ENCODE measurements around the gene FOSB.

The FOSB gene

DNA sequence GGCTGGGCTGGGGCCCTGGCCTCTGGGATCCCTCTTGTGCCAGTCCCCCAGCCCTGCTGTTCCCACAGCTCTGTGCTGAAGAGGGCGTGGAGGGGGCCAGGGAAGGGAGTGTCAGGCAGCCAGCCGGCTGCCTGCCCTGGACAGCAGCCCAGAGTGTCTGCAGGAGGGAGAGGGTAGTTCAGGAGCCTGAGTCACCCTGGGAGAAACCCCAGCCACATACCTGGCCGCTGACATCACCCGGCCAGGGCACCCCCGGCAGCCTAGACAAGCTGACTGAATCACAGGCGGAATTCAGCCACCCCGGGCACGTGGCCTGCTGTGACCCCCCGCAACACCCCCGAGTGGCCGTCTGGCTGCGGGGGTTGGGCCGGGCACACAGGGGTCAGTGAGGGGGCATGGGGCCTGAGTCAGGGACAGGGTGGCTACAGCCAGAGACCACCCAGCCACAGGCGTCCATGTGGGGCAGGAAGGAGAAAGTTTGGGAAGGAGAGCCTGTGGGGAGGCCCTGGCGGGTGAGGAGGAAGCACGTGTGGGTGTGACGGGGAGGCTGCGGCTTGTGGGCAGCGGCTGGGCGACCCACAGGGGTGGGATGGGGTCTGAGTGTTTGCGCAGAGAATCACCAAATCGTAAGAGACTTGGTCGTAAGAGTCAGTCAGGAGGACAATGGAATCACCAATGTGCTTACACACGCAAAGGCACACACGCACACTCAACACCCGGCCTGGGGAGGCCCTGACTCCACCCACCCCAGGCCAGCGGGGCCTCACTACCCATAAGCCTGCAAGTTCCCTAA is 11.9 kb upstream of the FOSB start:
- no peak overlapping the region for H3K4me3 ChIP-seq (ENCODE audit: low read length)
- H3K4me1 ChIP-seq (ENCODE audit: insufficient read depth, low read length): peaks cover 3% of the 10 kb centered on the region
- peaks cover 17% of the 10 kb centered on the region for H3K27me3 ChIP-seq (ENCODE audit: insufficient read depth, low read length)
- H3K27ac ChIP-seq (ENCODE audit: low read length): no peak overlapping the region
- peak overlapping the region; percentile 65; the same call in 1 of the 2 replicates for H3K9ac ChIP-seq (ENCODE audit: low read depth, low read length)
- no peaks in the 10 kb centered on the region for H3K36me3 ChIP-seq (ENCODE audit: insufficient read depth, low read depth, low read length)
- no peaks in the 10 kb centered on the region for H3K9me3 ChIP-seq (ENCODE audit: insufficient read depth, low read depth, low read length)

- Histone ChIP-seq H3K4me3 (ENCODE audit: low read length) (no peak overlapping the region), H3K27me3 (ENCODE audit: insufficient read depth, low read length) (peaks cover 11% of the 10 kb centered on the region), H3K27ac (ENCODE audit: low read length) (no peak overlapping the region), H3K9me3 (ENCODE audit: insufficient read depth, low read depth, low read length) (no peaks in the 10 kb centered on the region), H3K4me1 (ENCODE audit: insufficient read depth, low read length) (peaks cover 3% of the 10 kb centered on the region), H3K9ac (ENCODE audit: low read depth, low read length) (no peak overlapping the region; the same call in 1 of the 2 replicates), H3K36me3 (ENCODE audit: insufficient read depth, low read depth, low read length) (no peaks in the 10 kb centered on the region)
These were observed 11.3 kb upstream of the FOSB start for GRCh38 chr19:45456500-45456815.

GRCh38 chr19:45457776-45458175 is 10.0 kb upstream of the FOSB start:
- H3K4me1 ChIP-seq (ENCODE audit: insufficient read depth, low read length): peaks cover 3% of the 10 kb centered on the region
- H3K36me3 ChIP-seq (ENCODE audit: insufficient read depth, low read depth, low read length): no peaks in the 10 kb centered on the region
- no peak overlapping the region for H3K4me3 ChIP-seq (ENCODE audit: low read length)
- H3K27ac ChIP-seq (ENCODE audit: low read length): no peak overlapping the region
- H3K27me3 ChIP-seq (ENCODE audit: insufficient read depth, low read length): no peaks in the 10 kb centered on the region
- no peak overlapping the region for H3K9ac ChIP-seq (ENCODE audit: low read depth, low read length)
- H3K9me3 ChIP-seq (ENCODE audit: insufficient read depth, low read depth, low read length): no peaks in the 10 kb centered on the region

DNA sequence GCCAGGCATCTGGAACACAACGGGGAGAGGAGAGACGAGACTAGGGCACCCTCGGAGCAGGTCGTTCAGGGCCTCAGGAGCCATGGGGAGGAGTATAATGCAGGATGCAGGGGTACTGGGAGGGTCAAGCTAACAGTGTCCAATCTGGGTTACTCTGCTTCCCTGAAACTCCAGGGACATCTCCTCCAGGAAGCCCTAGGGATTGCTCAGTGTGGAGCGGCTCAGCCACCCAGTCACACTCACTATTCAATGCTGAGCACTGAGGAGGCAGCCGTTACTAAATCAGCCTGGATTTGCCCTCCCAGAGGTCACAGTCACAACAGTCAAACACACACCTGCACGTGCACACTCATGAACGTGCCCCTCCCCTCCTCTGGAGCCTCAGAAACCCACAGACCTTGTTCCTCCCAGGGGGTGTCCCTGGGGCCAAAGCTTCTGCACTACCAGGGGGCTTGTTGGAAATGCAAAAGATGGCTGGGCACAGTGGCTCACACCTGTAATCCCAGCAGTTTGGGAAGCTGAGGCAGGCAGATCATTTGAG is 6.9 kb upstream of the FOSB start:
- no peak overlapping the region for H3K27ac ChIP-seq (ENCODE audit: low read length)

DNA sequence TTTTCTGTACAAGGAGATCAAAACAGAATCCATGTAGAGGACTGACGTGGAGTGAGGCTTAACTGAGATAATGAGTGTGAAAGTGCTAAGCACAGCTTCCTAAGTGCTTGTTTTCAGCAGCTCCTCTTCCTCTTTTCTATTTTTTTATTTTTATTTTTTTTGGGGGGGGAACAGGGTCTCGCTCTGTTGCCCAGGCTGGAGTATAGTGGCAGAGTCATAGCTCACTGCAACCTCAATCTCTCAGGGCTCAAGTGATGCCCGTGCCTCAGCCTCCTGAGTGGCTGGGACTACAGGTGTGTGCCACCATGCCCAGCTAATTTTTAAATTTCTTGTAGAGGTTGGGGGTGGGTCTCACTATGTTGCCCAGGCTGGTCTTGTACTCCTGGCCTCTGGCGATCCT is 5.6 kb upstream of the FOSB start:
- Histone ChIP-seq H3K36me3 (ENCODE audit: insufficient read depth, low read depth, low read length) (no peaks in the 10 kb centered on the region), H3K27me3 (ENCODE audit: insufficient read depth, low read length) (peaks cover 10% of the 10 kb centered on the region), H3K4me1 (ENCODE audit: insufficient read depth, low read length) (no peaks in the 10 kb centered on the region), H3K27ac (ENCODE audit: low read length) (no peak overlapping the region), H3K9me3 (ENCODE audit: insufficient read depth, low read depth, low read length) (no peaks in the 10 kb centered on the region), H3K9ac (ENCODE audit: low read depth, low read length) (no peak overlapping the region), H3K4me3 (ENCODE audit: low read length) (no peak overlapping the region)

More for the DNA sequence above, 6.9 kb upstream of the FOSB start:
- no peak overlapping the region for H3K4me3 ChIP-seq (ENCODE audit: low read length)
- peaks cover 5% of the 10 kb centered on the region for H3K27me3 ChIP-seq (ENCODE audit: insufficient read depth, low read length)
- H3K9me3 ChIP-seq (ENCODE audit: insufficient read depth, low read depth, low read length): no peaks in the 10 kb centered on the region
- no peak overlapping the region for H3K9ac ChIP-seq (ENCODE audit: low read depth, low read length)
- H3K36me3 ChIP-seq (ENCODE audit: insufficient read depth, low read depth, low read length): no peaks in the 10 kb centered on the region
- H3K4me1 ChIP-seq (ENCODE audit: insufficient read depth, low read length): peaks cover 3% of the 10 kb centered on the region; the same call in 1 of the 2 replicates

- Histone ChIP-seq H3K9me3 (ENCODE audit: insufficient read depth, low read depth, low read length) (no peaks in the 10 kb centered on the region), H3K27ac (ENCODE audit: low read length) (no peak overlapping the region), H3K4me1 (ENCODE audit: insufficient read depth, low read length) (no peaks in the 10 kb centered on the region), H3K9ac (ENCODE audit: low read depth, low read length) (no peak overlapping the region), H3K27me3 (ENCODE audit: insufficient read depth, low read length) (peaks cover 14% of the 10 kb centered on the region), H3K36me3 (ENCODE audit: insufficient read depth, low read depth, low read length) (no peaks in the 10 kb centered on the region), H3K4me3 (ENCODE audit: low read length) (no peak overlapping the region)
These were observed 4.6 kb upstream of the FOSB start for GRCh38 chr19:45463241-45463640.

DNA sequence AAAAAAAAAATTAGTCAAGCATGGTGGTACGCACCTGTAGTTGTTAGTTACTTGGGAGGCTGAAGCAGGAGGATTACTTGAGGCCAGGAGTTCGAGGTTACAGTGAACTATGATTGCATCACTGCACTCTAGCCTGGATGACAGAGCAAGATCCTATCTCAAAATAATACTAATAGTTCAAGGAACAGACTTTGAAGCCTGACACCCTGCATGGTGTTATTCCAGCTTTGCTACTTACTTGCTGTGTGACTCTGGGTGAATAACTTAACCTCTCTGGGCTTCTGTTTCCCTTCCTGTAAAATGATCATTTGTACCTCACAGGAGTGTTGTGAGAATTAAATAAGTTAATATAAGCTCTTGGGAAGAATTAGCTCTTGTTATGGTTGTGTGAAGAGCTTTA is 3.5 kb upstream of the FOSB start:
- H3K27ac ChIP-seq (ENCODE audit: low read length): no peak overlapping the region
- H3K4me1 ChIP-seq (ENCODE audit: insufficient read depth, low read length): no peaks in the 10 kb centered on the region
- H3K9me3 ChIP-seq (ENCODE audit: insufficient read depth, low read depth, low read length): no peaks in the 10 kb centered on the region
- H3K27me3 ChIP-seq (ENCODE audit: insufficient read depth, low read length): peaks cover 19% of the 10 kb centered on the region
- no peaks in the 10 kb centered on the region for H3K36me3 ChIP-seq (ENCODE audit: insufficient read depth, low read depth, low read length)
- H3K4me3 ChIP-seq (ENCODE audit: low read length): no peak overlapping the region
- H3K9ac ChIP-seq (ENCODE audit: low read depth, low read length): no peak overlapping the region

DNA sequence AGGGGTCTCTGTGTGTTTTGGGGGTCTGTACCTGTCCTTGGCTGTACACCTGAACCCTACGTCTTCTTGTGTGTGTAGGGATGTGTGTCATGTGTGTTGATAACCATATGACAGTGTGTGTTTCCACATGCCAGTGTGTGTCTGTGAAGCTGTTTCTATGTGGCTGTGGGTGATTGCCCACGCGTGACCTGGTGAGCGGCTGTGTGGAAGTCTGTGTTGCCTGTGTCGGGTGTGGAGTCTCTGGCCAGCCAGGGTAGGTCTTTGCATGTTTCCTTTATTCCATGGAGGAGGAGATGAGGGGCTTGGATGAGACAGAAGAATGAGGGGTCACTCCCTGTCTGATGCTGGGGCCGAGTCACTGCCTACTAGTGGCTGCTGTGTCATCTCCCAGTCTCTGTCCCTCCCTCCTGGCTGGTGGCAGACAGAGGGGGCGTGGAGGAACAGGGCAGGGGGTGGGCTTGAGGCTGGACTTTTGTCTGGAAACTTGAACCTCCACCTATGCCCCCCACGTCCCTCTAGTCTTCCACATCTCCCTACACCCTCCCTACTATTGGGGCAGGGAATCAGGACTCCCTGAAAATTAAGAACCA is 2.8 kb upstream of the FOSB start:
- H3K9ac ChIP-seq (ENCODE audit: low read depth, low read length): no peak overlapping the region
- H3K36me3 ChIP-seq (ENCODE audit: insufficient read depth, low read depth, low read length): no peaks in the 10 kb centered on the region
- no peak overlapping the region for H3K27ac ChIP-seq (ENCODE audit: low read length)
- H3K9me3 ChIP-seq (ENCODE audit: insufficient read depth, low read depth, low read length): no peaks in the 10 kb centered on the region
- H3K4me3 ChIP-seq (ENCODE audit: low read length): no peak overlapping the region
- peaks cover 19% of the 10 kb centered on the region for H3K27me3 ChIP-seq (ENCODE audit: insufficient read depth, low read length)
- no peaks in the 10 kb centered on the region for H3K4me1 ChIP-seq (ENCODE audit: insufficient read depth, low read length)

GRCh38 chr19:45467115-45467455 is 711 bp upstream of the FOSB start:
- Histone ChIP-seq H3K27me3 (ENCODE audit: insufficient read depth, low read length) (peaks cover 40% of the 10 kb centered on the region), H3K4me1 (ENCODE audit: insufficient read depth, low read length) (no peaks in the 10 kb centered on the region), H3K36me3 (ENCODE audit: insufficient read depth, low read depth, low read length) (no peaks in the 10 kb centered on the region), H3K9ac (ENCODE audit: low read depth, low read length) (peak overlapping the region; percentile 60; the same call in 1 of the 2 replicates), H3K4me3 (ENCODE audit: low read length) (peak overlapping the region; percentile 97), H3K27ac (ENCODE audit: low read length) (no peak overlapping the region), H3K9me3 (ENCODE audit: insufficient read depth, low read depth, low read length) (no peaks in the 10 kb centered on the region)

DNA sequence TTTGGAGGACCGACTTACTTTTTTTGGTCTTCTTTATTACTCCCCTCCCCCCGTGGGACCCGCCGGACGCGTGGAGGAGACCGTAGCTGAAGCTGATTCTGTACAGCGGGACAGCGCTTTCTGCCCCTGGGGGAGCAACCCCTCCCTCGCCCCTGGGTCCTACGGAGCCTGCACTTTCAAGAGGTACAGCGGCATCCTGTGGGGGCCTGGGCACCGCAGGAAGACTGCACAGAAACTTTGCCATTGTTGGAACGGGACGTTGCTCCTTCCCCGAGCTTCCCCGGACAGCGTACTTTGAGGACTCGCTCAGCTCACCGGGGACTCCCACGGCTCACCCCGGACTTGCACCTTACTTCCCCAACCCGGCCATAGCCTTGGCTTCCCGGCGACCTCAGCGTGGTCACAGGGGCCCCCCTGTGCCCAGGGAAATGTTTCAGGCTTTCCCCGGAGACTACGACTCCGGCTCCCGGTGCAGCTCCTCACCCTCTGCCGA is 409 bp downstream of the FOSB start:
- peaks cover 51% of the 10 kb centered on the region for H3K27me3 ChIP-seq (ENCODE audit: insufficient read depth, low read length)
- H3K36me3 ChIP-seq (ENCODE audit: insufficient read depth, low read depth, low read length): no peaks in the 10 kb centered on the region
- no peaks in the 10 kb centered on the region for H3K9me3 ChIP-seq (ENCODE audit: insufficient read depth, low read depth, low read length)
- H3K27ac ChIP-seq (ENCODE audit: low read length): no peak overlapping the region
- no peaks in the 10 kb centered on the region for H3K4me1 ChIP-seq (ENCODE audit: insufficient read depth, low read length)
- H3K4me3 ChIP-seq (ENCODE audit: low read length): peak overlapping the region; percentile 97
- peak overlapping the region; percentile 64; the same call in 1 of the 2 replicates for H3K9ac ChIP-seq (ENCODE audit: low read depth, low read length)

GRCh38 chr19:45468803-45469131 is 971 bp downstream of the FOSB start:
- Histone ChIP-seq H3K9me3 (ENCODE audit: insufficient read depth, low read depth, low read length) (no peaks in the 10 kb centered on the region), H3K9ac (ENCODE audit: low read depth, low read length) (peak overlapping the region; percentile 64; the same call in 1 of the 2 replicates), H3K4me1 (ENCODE audit: insufficient read depth, low read length) (no peaks in the 10 kb centered on the region), H3K27me3 (ENCODE audit: insufficient read depth, low read length) (peaks cover 56% of the 10 kb centered on the region), H3K4me3 (ENCODE audit: low read length) (peak overlapping the region; percentile 97), H3K36me3 (ENCODE audit: insufficient read depth, low read depth, low read length) (no peaks in the 10 kb centered on the region), H3K27ac (ENCODE audit: low read length) (no peak overlapping the region)
